Pancreas (tissue), 10 donors: ENCODE data around the gene KIAA1755. TPM values are rescaled to one million over a fixed set of nuclear protein-coding genes. Genes with fewer than 3 reads are reported as not detected.

ENCODE experiments used
- ATAC-seq, 4 donors: fragments of 200-7000 bp; cut with Tn5 transposase; one replicate each; pipeline versions ENCODE4 v1.8.0 to v1.9.1; 2020; ENCODE audit warnings: mild to moderate bottlenecking in 4 of 4, moderate library complexity in 4 of 4
- DNase-seq, 6 donors: peaks; one replicate each; pipeline ENCODE4 v3.0.0-alpha.2; 2020
- FAIRE-seq: peaks from 2 replicates; lab custom pipeline; 2012; peaks lifted over from hg19 to GRCh38; lab: Jason Lieb, UNC
- H3K27ac ChIP-seq, 4 donors: fragments of 200-600 bp; sonication (generic); 1 replicate in 3 of 4; 2 replicates in 1 of 4; pipeline versions ENCODE4 v1.5.0 to v1.8.0; 2020
- H3K27me3 ChIP-seq, 4 donors: fragments of 200-600 bp; one replicate each; pipeline ENCODE4 v1.8.0; 2021
- H3K36me3 ChIP-seq, 3 donors: fragments of 200-600 bp; sonication (generic) in 1 of 3; one replicate each; pipeline versions ENCODE4 v1.5.0 to v1.8.0; 2020 to 2021
- H3K4me1 ChIP-seq, 3 donors: fragments of 200-600 bp; one replicate each; pipeline ENCODE4 v1.8.0; 2021
- H3K4me3 ChIP-seq, 4 donors: fragments of 200-600 bp; sonication (generic) in 2 of 4; one replicate each; pipeline versions ENCODE4 v1.5.0 to v1.8.0; 2020 to 2021
- H3K9me3 ChIP-seq, 4 donors: fragments of 200-600 bp; one replicate each; pipeline ENCODE4 v1.8.0; 2021
- WGBS, 2 donors: extraction: QIAGEN DNeasy Blood & Tissue Kit; methylation state at CpG; one replicate each; pipeline ENCODE4 v1.1.7; 2013; 5-methylcytosine and 5-hydroxymethylcytosine counted together
- intact Hi-C, 3 donors: fragments of 100-400 bp; cut with DNase I; formaldehyde crosslinking; loops; one replicate each; pipeline versions ENCODE4 v1.11.1 to v1.14.2; 2022
- polyA plus RNA-seq, 2 donors: library from polyadenylated mRNA; stranded (reverse); fragments of 200-250 nt; gene quantifications; one replicate each; pipeline ENCODE4 v1.2.3, GENCODE V29; 2013
- total RNA-seq, 6 donors: library from RNA; stranded (reverse); fragmentation: NEBNext Ultra II Directional in 4 of 6; extraction: Animal tissue kit (Norgen Biotek cat#: 25700) in 4 of 6; gene quantifications; one replicate each; pipeline versions ENCODE4 v1.2.1 to v1.2.4, GENCODE V29; 2021 to 2023
- TF ChIP-seq, protein P1 (sequence below), 4 donors: fragments of 200-600 bp; sonication (generic) in 3 of 4; IDR thresholded peaks; one replicate each; pipeline versions ENCODE4 v1.5.0 to v1.8.0; 2021; ENCODE audit warnings: antibody characterized with exemption in 4 of 4
- donor health status: healthy with polysubstance abuse.
- donor health status: DM: no; HTN: no; CAD: no; lungs with moderate emphysema.
- donor health status: DM: no; HTN: no; CAD: no.
- donor health status: control.
- donor health status: control.
- donor health status: Bipolar disorder and iron deficiency.
- donor health status: DM: yes; HTN: yes; CAD: no.
- donor health status: DM: no; HTN: no; CAD: no.
- donor health status: DM: no; HTN: no; CAD: no.
- donor health status: DM: yes; HTN: yes; CAD: no.

KIAA1755 gene
- total and polyA plus RNA-seq, 8 donors: 0.24 to 2.5 (median 0.96) TPM

DNA sequence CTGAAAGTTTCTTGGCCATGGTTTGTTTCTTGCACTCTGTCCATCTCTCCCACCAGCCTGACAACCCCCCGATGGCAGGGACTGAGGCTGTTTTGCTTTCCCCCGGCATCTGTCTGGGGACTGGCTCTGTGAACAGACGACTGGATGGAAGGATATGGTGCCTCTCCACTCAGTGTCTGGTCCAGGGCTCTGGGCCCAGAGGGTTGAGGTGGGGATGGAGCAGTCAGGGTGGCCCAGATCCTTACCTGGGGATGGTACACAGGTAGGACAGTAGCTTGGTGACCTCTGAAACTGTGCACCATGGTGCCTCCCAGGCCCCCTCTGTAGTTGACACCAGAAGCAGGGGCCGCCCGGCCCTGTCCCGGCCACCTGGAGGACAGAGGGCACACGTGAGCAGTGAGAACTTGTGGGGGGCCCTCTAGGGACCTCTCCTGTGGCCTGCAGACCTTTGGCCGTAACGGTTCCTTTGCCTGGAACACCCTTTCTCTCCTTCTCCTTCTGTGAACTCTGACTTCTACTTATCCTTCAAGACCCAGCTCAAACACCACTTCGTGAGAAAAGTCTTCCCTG, 29.5 kb downstream of the KIAA1755 start:
- H3K27ac ChIP-seq: no peak overlapping the region
- TF ChIP-seq, protein P1, sequence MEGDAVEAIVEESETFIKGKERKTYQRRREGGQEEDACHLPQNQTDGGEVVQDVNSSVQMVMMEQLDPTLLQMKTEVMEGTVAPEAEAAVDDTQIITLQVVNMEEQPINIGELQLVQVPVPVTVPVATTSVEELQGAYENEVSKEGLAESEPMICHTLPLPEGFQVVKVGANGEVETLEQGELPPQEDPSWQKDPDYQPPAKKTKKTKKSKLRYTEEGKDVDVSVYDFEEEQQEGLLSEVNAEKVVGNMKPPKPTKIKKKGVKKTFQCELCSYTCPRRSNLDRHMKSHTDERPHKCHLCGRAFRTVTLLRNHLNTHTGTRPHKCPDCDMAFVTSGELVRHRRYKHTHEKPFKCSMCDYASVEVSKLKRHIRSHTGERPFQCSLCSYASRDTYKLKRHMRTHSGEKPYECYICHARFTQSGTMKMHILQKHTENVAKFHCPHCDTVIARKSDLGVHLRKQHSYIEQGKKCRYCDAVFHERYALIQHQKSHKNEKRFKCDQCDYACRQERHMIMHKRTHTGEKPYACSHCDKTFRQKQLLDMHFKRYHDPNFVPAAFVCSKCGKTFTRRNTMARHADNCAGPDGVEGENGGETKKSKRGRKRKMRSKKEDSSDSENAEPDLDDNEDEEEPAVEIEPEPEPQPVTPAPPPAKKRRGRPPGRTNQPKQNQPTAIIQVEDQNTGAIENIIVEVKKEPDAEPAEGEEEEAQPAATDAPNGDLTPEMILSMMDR (IDR thresholded peaks at IDR 0.05): no peak
- no peak overlapping the region for H3K4me3 ChIP-seq
- FAIRE-seq: no peak
- ATAC-seq: no peak
- H3K27me3 ChIP-seq: no peaks in the 10 kb centered on the region
- H3K36me3 ChIP-seq: no peaks in the 10 kb centered on the region
- H3K9me3 ChIP-seq: no peaks in the 10 kb centered on the region
- 56 to 62% methylated on average over 10 of the region's 10 CpGs for WGBS, 2 donors
- intact Hi-C loops: no loop called here
- no peak for DNase-seq
- H3K4me1 ChIP-seq: no peaks in the 10 kb centered on the region

DNA sequence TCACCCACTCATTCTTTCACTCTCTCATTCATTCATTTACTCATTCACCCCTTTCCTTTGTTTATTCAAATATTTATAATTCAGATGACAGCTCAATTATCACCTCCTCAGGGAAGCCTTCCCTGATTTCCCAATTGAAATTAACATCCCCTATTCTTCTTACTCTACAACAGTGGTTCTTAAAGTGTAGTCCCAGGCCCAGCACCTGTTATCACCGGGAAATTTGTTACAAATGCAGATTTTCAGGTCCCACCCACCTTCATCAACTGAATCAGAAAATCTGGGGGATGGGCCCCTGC, 30.3 kb downstream of the KIAA1755 start:
- Histone ChIP-seq H3K27ac (no peak overlapping the region), H3K9me3 (no peaks in the 10 kb centered on the region), H3K27me3 (no peaks in the 10 kb centered on the region), H3K4me3 (no peak overlapping the region), H3K36me3 (no peaks in the 10 kb centered on the region), H3K4me1 (no peaks in the 10 kb centered on the region)
- ATAC-seq (no peak), FAIRE-seq (no peak), DNase-seq (no peak)
- 64 to 81% methylated on average over 1 of the region's 1 CpG for WGBS, 2 donors
- intact Hi-C loops: no loop called here
- TF ChIP-seq, protein P1 (IDR thresholded peaks at IDR 0.05): no peak

DNA sequence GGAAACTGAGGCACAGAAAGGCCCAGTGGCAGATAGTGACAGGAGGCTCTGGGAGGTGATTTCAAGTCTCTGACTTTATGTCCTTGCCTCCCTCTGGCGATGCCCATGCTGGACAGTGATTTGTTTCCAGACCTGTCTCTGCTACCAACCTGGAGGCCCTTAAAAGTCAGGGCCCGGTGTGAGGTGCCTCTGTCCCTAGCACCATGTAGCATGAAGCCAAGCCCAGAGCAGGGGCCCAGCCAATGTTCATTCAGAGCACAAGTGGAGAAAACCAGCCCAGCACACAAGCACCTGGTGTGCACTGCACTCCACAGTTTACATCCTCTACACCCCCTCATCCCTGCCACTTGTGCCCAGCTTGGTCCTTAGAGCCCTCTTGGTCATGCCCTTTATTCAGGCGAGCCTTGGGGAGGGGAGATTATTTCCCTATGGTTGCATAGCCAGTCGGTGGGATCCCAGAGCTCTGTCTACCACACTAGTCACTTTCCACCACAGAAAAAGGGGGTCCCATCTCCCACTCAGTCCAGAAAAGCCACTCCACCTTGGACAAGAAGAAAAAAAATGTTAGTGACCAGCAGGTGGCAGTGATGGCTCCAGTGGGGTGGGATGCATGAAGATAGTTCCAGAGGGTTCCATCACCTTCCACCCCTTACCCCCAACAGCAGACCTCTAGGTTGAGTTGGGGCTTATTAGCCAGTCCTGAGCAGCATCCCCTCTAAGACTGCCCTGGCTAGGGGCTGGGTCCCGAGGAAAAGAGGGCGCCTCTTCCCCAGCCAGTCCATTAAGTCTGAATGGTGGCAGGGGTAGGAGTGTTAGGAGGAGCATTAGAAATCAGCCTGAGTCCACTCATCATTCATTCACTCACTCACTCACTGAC, 30.9 kb downstream of the KIAA1755 start:
- no peaks in the 10 kb centered on the region for H3K36me3 ChIP-seq
- TF ChIP-seq, protein P1 (IDR thresholded peaks at IDR 0.05): no peak
- H3K27ac ChIP-seq: no peak overlapping the region
- DNase-seq: peak in 1 of 6 donors; percentile 33
- peak in 1 of 4 donors; percentile 32 for ATAC-seq
- FAIRE-seq: no peak
- 66 to 76% methylated on average over 6 of the region's 6 CpGs for whole genome bisulfite sequencing, 2 donors
- intact Hi-C loops: no loop called here
- no peaks in the 10 kb centered on the region for H3K9me3 ChIP-seq
- H3K4me1 ChIP-seq: no peaks in the 10 kb centered on the region
- H3K4me3 ChIP-seq: no peak overlapping the region
- H3K27me3 ChIP-seq: no peaks in the 10 kb centered on the region

DNA sequence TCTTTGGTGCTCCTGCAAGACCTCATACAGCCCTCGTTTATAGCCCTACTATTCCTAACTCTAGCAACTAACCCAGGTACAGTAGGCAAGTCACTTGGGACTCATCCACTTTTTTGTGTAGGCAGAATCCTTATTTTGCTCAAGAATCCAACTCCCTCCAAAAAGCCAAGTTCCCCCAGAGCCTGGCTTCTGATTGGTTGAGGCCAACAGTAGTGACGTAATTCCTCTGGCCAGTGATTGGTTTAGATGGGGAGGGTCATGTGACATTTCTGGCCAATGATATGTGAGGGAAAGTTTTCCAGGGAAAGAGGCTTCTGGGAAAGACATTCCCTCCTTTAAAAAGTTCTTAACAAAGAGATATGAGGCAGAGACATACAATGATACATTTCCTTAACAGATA, 32.1 kb downstream of the KIAA1755 start:
- no peak for ATAC-seq
- FAIRE-seq: no peak
- Histone ChIP-seq H3K4me3 (no peak overlapping the region), H3K27me3 (no peaks in the 10 kb centered on the region), H3K36me3 (no peaks in the 10 kb centered on the region), H3K9me3 (no peaks in the 10 kb centered on the region), H3K27ac (no peak overlapping the region), H3K4me1 (no peaks in the 10 kb centered on the region)
- TF ChIP-seq, protein P1 (IDR thresholded peaks at IDR 0.05): no peak
- WGBS, 2 donors: 32 to 43% methylated on average over 2 of the region's 2 CpGs
- no peak for DNase-seq
- intact Hi-C loops: no loop called here
